Lung (tissue), 12 donors: Measurements from ENCODE around the gene RNASEH2B. TPM values are rescaled to one million over a fixed set of nuclear protein-coding genes. Genes with fewer than 3 reads are reported as not detected.

Experiments
- ATAC-seq: fragments of 200-7000 bp; cut with Tn5 transposase; one replicate; pipeline ENCODE4 v1.9.1; 2020; ENCODE audit warnings: moderate number of reproducible peaks; ENCODE audit not compliant: insufficient read depth, low FRiP score
- DNase-seq, 3 donors: peaks; one replicate each; pipeline ENCODE4 v3.0.0-alpha.2; 2013 to 2017
- H3K27ac ChIP-seq, 2 donors: one replicate each; pipeline ENCODE4 v1.5.1; 2013; ENCODE audit warnings: mild to moderate bottlenecking in 2 of 2, moderate library complexity in 2 of 2, control low read depth in 1 of 2, inconsistent platforms in 1 of 2, low read depth in 1 of 2, low read length in 1 of 2
- H3K27me3 ChIP-seq, 3 donors: one replicate each; pipeline ENCODE4 v1.5.1; 2013; ENCODE audit warnings: low read length in 2 of 3; ENCODE audit not compliant: control insufficient read depth in 3 of 3, insufficient read depth in 3 of 3
- H3K36me3 ChIP-seq, 4 donors: one replicate each; pipeline ENCODE4 v1.5.1; 2013; ENCODE audit warnings: low read length in 4 of 4, mild to moderate bottlenecking in 1 of 4, moderate library complexity in 1 of 4; ENCODE audit not compliant: control insufficient read depth in 4 of 4, insufficient read depth in 4 of 4
- H3K4me1 ChIP-seq, 5 donors: one replicate each; pipeline ENCODE4 v1.5.1; 2013; ENCODE audit warnings: low read length in 5 of 5, mild to moderate bottlenecking in 2 of 5, moderate library complexity in 1 of 5; ENCODE audit not compliant: control insufficient read depth in 5 of 5, insufficient read depth in 5 of 5
- H3K4me3 ChIP-seq: one replicate; pipeline ENCODE4 v1.5.1; 2013; ENCODE audit warnings: mild to moderate bottlenecking, control low read depth, moderate library complexity
- H3K9ac ChIP-seq, 2 donors: one replicate each; pipeline ENCODE4 v1.5.1; 2013; ENCODE audit warnings: low read length in 2 of 2, control low read depth in 1 of 2; ENCODE audit not compliant: insufficient read depth in 1 of 2
- H3K9me3 ChIP-seq, 4 donors: one replicate each; pipeline ENCODE4 v1.5.1; 2013; ENCODE audit warnings: low read length in 3 of 4, mild to moderate bottlenecking in 1 of 4, moderate library complexity in 1 of 4; ENCODE audit not compliant: control insufficient read depth in 4 of 4, insufficient read depth in 3 of 4
- WGBS, 2 donors: extraction: QIAGEN DNeasy Blood & Tissue Kit; methylation state at CpG; one replicate each; pipeline ENCODE4 v1.1.7; 2013; 5-methylcytosine and 5-hydroxymethylcytosine counted together
- polyA plus RNA-seq, 2 donors: library from polyadenylated mRNA; stranded (reverse); fragments of 200-250 nt; gene quantifications; one replicate each; pipeline ENCODE4 v1.2.1, GENCODE V29; 2013
- total RNA-seq, 2 donors: library from RNA; depleted of rRNA in 1 of 2; stranded (reverse); fragments of >200 nt in 1 of 2; gene quantifications; one replicate each; pipeline ENCODE4 v1.2.1, GENCODE V29; 2014 to 2021
- TF ChIP-seq, protein P1 (sequence below): IDR thresholded peaks from 2 replicates; pipeline ENCODE4 v1.5.1; 2012; ENCODE audit warnings: mild to moderate bottlenecking; ENCODE audit errors: control extremely low read depth, extremely low read depth
- donor health status: control.
- donor health status: control.
- donor health status: Bipolar disorder and iron deficiency.
- donor health status: healthy.
- donor health status: DM: yes; HTN: yes; CAD: no.

Gene RNASEH2B
- total and polyA plus RNA-seq, 4 donors, result 29.6 to 115 (median 57.8) TPM

DNA sequence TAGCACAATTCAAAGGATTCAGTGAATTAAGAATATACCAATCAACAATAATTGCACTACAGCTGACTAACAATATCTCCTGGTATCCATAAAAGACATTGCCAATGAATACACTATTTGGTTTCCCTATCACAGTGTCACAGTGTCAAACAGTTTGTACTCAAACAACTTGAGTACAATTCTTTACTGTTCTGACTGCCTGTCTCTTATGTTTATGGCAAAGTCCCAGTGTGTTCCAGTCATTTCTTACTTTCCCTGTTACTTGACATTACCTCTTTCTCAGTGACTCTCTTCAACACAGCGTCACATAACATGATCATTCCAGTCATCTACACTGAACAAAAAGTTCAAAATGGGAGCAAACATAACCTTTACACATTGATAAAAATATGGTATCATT lies 21.2 kb upstream of the RNASEH2B start:
- TF ChIP-seq, protein P1, sequence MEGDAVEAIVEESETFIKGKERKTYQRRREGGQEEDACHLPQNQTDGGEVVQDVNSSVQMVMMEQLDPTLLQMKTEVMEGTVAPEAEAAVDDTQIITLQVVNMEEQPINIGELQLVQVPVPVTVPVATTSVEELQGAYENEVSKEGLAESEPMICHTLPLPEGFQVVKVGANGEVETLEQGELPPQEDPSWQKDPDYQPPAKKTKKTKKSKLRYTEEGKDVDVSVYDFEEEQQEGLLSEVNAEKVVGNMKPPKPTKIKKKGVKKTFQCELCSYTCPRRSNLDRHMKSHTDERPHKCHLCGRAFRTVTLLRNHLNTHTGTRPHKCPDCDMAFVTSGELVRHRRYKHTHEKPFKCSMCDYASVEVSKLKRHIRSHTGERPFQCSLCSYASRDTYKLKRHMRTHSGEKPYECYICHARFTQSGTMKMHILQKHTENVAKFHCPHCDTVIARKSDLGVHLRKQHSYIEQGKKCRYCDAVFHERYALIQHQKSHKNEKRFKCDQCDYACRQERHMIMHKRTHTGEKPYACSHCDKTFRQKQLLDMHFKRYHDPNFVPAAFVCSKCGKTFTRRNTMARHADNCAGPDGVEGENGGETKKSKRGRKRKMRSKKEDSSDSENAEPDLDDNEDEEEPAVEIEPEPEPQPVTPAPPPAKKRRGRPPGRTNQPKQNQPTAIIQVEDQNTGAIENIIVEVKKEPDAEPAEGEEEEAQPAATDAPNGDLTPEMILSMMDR, result no peak
- no peaks in the 10 kb centered on the region for H3K36me3 ChIP-seq
- no peak for DNase-seq
- no peak for ATAC-seq
- H3K9me3 ChIP-seq, result no peaks in the 10 kb centered on the region
- no peak overlapping the region for H3K9ac ChIP-seq
- WGBS, 2 donors, result 0 to 97% methylated on average over 1 of the region's 1 CpG
- no peaks in the 10 kb centered on the region for H3K27me3 ChIP-seq
- no peak overlapping the region for H3K27ac ChIP-seq
- no peak overlapping the region for H3K4me3 ChIP-seq
- H3K4me1 ChIP-seq, result peaks cover 0 to 5% (median 0%) of the 10 kb centered on the region in 5 donors

DNA sequence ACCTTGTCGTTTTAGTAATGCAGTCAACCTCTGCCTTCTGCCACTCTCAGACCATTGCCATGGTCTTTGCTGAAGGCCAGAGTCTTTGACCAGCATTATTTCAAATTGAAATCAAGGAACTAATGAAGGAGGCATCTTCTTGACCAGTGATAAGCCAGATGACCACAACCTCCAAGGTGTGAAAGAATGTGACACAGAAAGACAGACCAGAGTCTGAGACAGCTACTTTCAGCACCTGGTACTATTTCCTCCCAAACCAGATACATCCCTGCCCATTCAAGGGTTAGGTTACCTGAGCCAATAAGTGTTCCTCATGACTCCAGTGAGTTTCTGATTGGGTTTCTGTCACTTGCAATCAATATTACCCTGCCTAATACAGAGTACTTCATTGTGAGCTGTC lies 20.3 kb upstream of the RNASEH2B start:
- ATAC-seq (no peak), DNase-seq (no peak)
- WGBS, 2 donors, result 0 to 85% methylated on average over 1 of the region's 1 CpG
- peaks cover 0 to 14% (median 2%) of the 10 kb centered on the region in 5 donors for H3K4me1 ChIP-seq
- H3K27me3 ChIP-seq, result no peaks in the 10 kb centered on the region
- TF ChIP-seq, protein P1, result no peak
- no peak overlapping the region for H3K9ac ChIP-seq
- no peaks in the 10 kb centered on the region for H3K9me3 ChIP-seq
- H3K4me3 ChIP-seq, result no peak overlapping the region
- H3K36me3 ChIP-seq, result no peaks in the 10 kb centered on the region
- no peak overlapping the region for H3K27ac ChIP-seq

DNA sequence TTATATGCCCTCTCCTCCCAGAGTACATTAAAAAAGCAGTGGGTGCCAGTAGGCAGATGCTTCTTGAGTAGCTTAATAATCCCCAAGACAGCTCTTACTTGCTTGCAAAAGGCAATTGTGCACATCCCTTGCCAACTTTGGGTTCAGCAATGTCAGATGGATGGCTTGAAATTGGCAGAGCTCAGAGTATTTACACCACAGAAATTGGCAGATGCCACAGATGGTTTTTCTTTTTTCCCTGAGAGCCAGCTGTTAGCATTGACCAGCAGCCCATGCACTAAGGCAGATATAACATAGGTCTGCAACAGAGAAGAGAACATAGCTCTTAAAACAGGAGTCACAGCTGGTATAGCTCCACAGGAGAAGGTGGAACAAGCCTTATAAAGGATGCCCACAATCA lies 18.4 kb upstream of the RNASEH2B start:
- no peak overlapping the region for H3K9ac ChIP-seq
- no peaks in the 10 kb centered on the region for H3K9me3 ChIP-seq
- H3K4me1 ChIP-seq, result peaks cover 0 to 17% (median 4%) of the 10 kb centered on the region in 5 donors
- no peaks in the 10 kb centered on the region for H3K36me3 ChIP-seq
- TF ChIP-seq, protein P1, result no peak
- H3K4me3 ChIP-seq, result no peak overlapping the region
- ATAC-seq (no peak), DNase-seq (no peak)
- H3K27ac ChIP-seq, result no peak overlapping the region
- no peaks in the 10 kb centered on the region for H3K27me3 ChIP-seq

DNA sequence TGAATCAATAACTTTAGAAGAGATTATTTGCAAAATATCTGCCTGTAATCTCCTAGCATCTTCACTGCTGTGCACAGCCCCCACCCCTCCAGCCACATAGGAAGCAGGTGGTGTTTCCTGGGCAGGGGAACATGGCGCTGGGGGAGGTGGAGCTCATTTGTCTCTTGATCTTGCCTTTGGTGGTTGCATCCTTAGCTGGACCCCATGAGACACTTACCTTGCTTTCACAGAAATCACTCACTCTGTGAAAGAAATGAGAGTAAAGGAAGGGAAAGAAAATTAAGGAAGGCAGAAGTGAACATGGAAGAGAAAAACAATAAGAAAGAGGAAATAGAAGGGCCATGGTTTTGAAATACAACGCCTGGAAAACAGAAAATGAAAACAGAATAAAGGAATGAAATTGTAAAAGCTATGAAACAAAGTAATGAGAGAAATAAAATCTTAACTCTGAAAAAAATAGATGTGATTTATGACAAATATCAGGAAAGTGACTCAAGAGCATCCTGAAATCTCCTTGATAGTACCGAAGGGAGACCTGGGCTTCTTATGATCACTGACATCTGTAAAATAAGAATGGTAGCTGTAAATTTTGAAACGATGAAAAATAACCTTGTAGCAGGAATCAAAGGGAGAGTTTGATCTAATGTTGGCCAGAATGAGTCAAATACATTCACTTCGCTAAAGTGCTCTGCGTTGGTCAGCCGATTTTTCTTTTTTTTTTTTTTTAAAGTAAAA lies 17.2 kb upstream of the RNASEH2B start:
- no peaks in the 10 kb centered on the region for H3K9me3 ChIP-seq
- H3K4me1 ChIP-seq, result peaks cover 0 to 17% (median 4%) of the 10 kb centered on the region in 5 donors
- H3K9ac ChIP-seq, result no peak overlapping the region
- WGBS, 2 donors, result 48 to 60% methylated on average over 7 of the region's 7 CpGs
- H3K27me3 ChIP-seq, result no peaks in the 10 kb centered on the region
- no peak for ATAC-seq
- no peak for DNase-seq
- H3K4me3 ChIP-seq, result no peak overlapping the region
- H3K36me3 ChIP-seq, result no peaks in the 10 kb centered on the region
- TF ChIP-seq, protein P1, result no peak
- no peak overlapping the region for H3K27ac ChIP-seq
